ENCODE data around the gene PTPRE. TPM values are rescaled to one million over a fixed set of nuclear protein-coding genes. Genes with fewer than 3 reads are reported as not detected.

PTPRE gene
- total RNA-seq = 127 and 167 TPM in 2 replicates

GRCh38 chr10:127906548-127907377 is at the start of gene PTPRE:
Gene PTPRE, plus strand, starts transcription at chr10:127907103. Its CDS starts 133,779 bp downstream, at chr10:128040882.

GRCh38 chr10:127892743-127893142 is 14.2 kb upstream of the PTPRE start, which contains the start of gene CLRN3:
Gene CLRN3, minus strand, starts transcription at chr10:127892941. Its CDS starts 157 bp downstream, at chr10:127892784.

GRCh38 chr10:128125944-128126764 is 219.3 kb downstream of the PTPRE start, which contains the start of gene MKI67:
Gene MKI67, minus strand, starts transcription at chr10:128126423. Its CDS starts 756 bp downstream, at chr10:128125667.

Other genes with a start within 250 kb of the PTPRE start
- gene FOXI2, start 169.9 kb upstream of the PTPRE start, total RNA-seq = not detected in 2 replicates
- not detected in 2 replicates for gene CLRN3, start 14.2 kb upstream of the PTPRE start, total RNA-seq
- gene MKI67, start 219.3 kb downstream of the PTPRE start, total RNA-seq = 17.6 and 37.2 TPM in 2 replicates

Data from vein endothelial cell (primary cell).